Nephron (organoid): ENCODE measurements around the gene NHS.
A peak's percentile ranks its signal among the peaks of the same experiment; 100 is the strongest.

Source experiments
- H3K27ac Mint-ChIP-seq, 3 experiments: 2 replicates each; pipeline ENCODE4 v1.8.0; 2020; ENCODE audit warnings: mixed read lengths in 3 of 3, mild to moderate bottlenecking in 2 of 3, moderate library complexity in 1 of 3
- H3K27me3 Mint-ChIP-seq: 2 replicates; pipeline ENCODE4 v1.8.0; 2021; ENCODE audit warnings: low read depth, mild to moderate bottlenecking, moderate library complexity, mixed read lengths
- H3K36me3 Mint-ChIP-seq: 2 replicates; pipeline ENCODE4 v1.8.0; 2020; ENCODE audit warnings: low read depth, mixed read lengths
- H3K4me1 Mint-ChIP-seq: 2 replicates; pipeline ENCODE4 v1.8.0; 2020; ENCODE audit warnings: mixed read lengths
- H3K4me3 Mint-ChIP-seq, 3 experiments: 2 replicates each; pipeline ENCODE4 v1.8.0; 2020; ENCODE audit warnings: mild to moderate bottlenecking in 3 of 3, mixed read lengths in 3 of 3, moderate library complexity in 2 of 3
- H3K9me3 Mint-ChIP-seq: 2 replicates; pipeline ENCODE4 v1.8.0; 2020; ENCODE audit warnings: mixed read lengths
- CTCF ChIP-seq, 3 experiments: fragments of 200-600 bp; sonication (generic); IDR thresholded peaks; one replicate each; pipeline ENCODE4 v1.5.0; 2021; ENCODE audit warnings: antibody characterized with exemption in 3 of 3; ENCODE audit not compliant: unreplicated experiment in 3 of 3

NHS gene

DNA sequence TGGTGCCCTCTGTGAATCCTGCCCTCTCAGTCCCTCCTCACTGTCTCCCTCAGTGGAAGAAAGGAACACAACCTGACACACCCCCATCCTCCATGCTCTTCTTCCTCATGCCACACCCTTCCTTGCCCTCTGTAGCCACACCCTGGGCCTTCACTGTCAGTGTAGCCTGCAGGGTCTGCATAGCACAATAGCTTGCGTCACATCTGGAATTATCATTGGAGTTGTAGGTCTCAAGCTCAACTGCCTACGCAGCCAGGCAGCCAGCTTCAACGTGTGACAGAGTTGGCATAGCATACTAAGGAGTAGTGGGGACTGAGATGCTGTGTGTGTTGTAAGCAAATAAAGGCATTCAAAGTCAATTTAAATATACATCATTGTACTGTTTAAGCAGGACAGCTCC is 248.8 kb downstream of the NHS start:
- Mint-ChIP-seq H3K4me1 (peaks cover 41% of the 10 kb centered on the region), H3K36me3 (no peaks in the 10 kb centered on the region), H3K27ac (peak overlapping the region in 1 of 3 experiments; percentile 69), H3K9me3 (no peaks in the 10 kb centered on the region), H3K4me3 (no peak overlapping the region), H3K27me3 (peaks cover 5% of the 10 kb centered on the region)
- TF ChIP-seq CTCF (IDR thresholded peaks at IDR 0.05; ENCODE audit: unreplicated experiment in 3 of 3) = no peak

DNA sequence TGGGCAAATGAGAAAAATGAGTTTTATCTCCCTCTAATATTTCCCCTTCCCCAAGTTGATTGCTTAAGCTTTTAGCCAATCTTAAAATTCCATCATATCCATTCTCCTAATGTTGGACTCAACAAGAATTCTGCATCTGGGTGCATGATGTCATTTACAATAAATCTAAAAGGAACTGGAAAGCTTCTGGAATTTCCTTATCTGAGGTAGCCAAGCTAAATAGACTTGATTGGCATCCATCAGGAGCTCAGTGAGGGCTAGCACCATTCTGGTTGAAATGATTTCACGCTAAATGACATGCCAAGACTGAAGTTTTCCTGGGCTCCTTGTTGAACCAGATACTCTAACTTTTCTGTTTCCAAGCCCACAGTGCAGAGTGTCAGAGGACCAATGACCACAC is 252.0 kb downstream of the NHS start:
- no peaks in the 10 kb centered on the region for H3K9me3 Mint-ChIP-seq
- TF ChIP-seq CTCF (IDR thresholded peaks at IDR 0.05; ENCODE audit: unreplicated experiment in 3 of 3) = no peak
- H3K27ac Mint-ChIP-seq = no peak overlapping the region
- H3K4me3 Mint-ChIP-seq = no peak overlapping the region
- peaks cover 18% of the 10 kb centered on the region for H3K27me3 Mint-ChIP-seq
- H3K4me1 Mint-ChIP-seq = peaks cover 45% of the 10 kb centered on the region
- no peaks in the 10 kb centered on the region for H3K36me3 Mint-ChIP-seq

DNA sequence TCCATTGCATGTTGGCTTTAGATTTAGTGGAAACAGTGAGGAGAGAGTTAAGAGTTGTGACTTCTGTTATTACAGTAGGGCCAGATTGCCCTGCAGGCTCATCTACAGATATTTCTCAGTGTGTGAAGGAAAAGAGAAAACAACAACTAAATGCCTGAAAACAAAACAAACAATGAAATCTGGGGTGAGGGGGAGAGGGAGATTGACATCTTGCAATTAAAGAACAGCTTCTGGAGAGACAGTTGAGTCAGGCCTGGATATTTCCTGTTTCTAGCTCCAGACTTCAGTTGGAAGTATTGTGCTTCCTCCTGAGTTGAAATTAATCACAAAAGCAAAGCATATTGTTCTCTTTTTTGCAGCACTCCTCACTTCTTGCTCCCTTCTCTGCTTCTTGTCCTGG is 254.0 kb downstream of the NHS start:
- peaks cover 18% of the 10 kb centered on the region for H3K27me3 Mint-ChIP-seq
- peaks cover 57% of the 10 kb centered on the region for H3K4me1 Mint-ChIP-seq
- H3K27ac Mint-ChIP-seq = peak overlapping the region; percentile 51 to 71 (median 62)
- no peak overlapping the region for H3K4me3 Mint-ChIP-seq
- H3K36me3 Mint-ChIP-seq = no peaks in the 10 kb centered on the region
- no peak for TF ChIP-seq CTCF (IDR thresholded peaks at IDR 0.05; ENCODE audit: unreplicated experiment in 3 of 3)
- H3K9me3 Mint-ChIP-seq = no peaks in the 10 kb centered on the region

DNA sequence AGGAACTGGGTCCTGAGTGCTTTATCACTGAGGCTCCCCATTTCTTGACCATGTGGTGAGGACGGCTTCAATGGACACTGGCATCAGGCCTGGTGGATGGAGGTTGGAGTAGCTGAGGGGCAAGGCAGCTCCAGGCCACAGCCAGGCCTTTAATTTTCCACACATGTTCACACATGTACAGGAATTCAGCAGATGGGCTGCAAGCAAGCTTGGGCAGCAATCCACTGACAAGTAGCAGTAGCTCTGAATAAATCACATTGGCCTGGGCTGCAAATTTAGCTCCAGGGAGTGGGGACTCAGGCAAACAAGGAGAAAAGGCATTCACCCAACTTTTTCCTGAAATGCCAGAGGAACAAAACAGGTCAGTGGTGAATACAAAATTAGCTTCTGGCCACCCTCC is 254.5 kb downstream of the NHS start:
- Mint-ChIP-seq H3K4me1 (peaks cover 62% of the 10 kb centered on the region), H3K9me3 (no peaks in the 10 kb centered on the region), H3K27ac (peak overlapping the region; percentile 51 to 71 (median 62)), H3K4me3 (no peak overlapping the region), H3K27me3 (peaks cover 18% of the 10 kb centered on the region), H3K36me3 (no peaks in the 10 kb centered on the region)
- TF ChIP-seq CTCF (IDR thresholded peaks at IDR 0.05; ENCODE audit: unreplicated experiment in 3 of 3) = no peak

- H3K27ac Mint-ChIP-seq = no peak overlapping the region
- H3K9me3 Mint-ChIP-seq = no peaks in the 10 kb centered on the region
- H3K36me3 Mint-ChIP-seq = no peaks in the 10 kb centered on the region
- peaks cover 18% of the 10 kb centered on the region for H3K27me3 Mint-ChIP-seq
- no peak for TF ChIP-seq CTCF (IDR thresholded peaks at IDR 0.05; ENCODE audit: unreplicated experiment in 3 of 3)
- H3K4me3 Mint-ChIP-seq = no peak overlapping the region
- H3K4me1 Mint-ChIP-seq = peaks cover 77% of the 10 kb centered on the region
Measured at GRCh38 chrX:17631647-17632046, 256.6 kb downstream of the NHS start.

GRCh38 chrX:17632942-17633341 is 257.9 kb downstream of the NHS start:
- no peak for TF ChIP-seq CTCF (IDR thresholded peaks at IDR 0.05; ENCODE audit: unreplicated experiment in 3 of 3)
- Mint-ChIP-seq H3K36me3 (no peaks in the 10 kb centered on the region), H3K4me1 (peaks cover 80% of the 10 kb centered on the region), H3K27me3 (peaks cover 18% of the 10 kb centered on the region), H3K27ac (peak overlapping the region; percentile 40 to 81 (median 60)), H3K9me3 (no peaks in the 10 kb centered on the region), H3K4me3 (peak overlapping the region in 1 of 3 experiments; percentile 2)
